H9 (cell line): Measurements from ENCODE around the gene C1orf116. TPM values are rescaled to one million over a fixed set of nuclear protein-coding genes. Genes with fewer than 3 reads are reported as not detected.
A peak's percentile ranks its signal among the peaks of the same experiment; 100 is the strongest.

Source experiments
- DNase-seq: peaks from one replicate; pipeline ENCODE4 v3.0.0-alpha.2; 2017
- H2AFZ ChIP-seq: one replicate; pipeline ENCODE4 v1.6.1; 2013; ENCODE audit warnings: mild to moderate bottlenecking, low read length, control low read depth, moderate library complexity
- H2AK5ac ChIP-seq: 2 replicates; pipeline ENCODE4 v1.6.1; 2013; ENCODE audit warnings: low read length, control low read depth, mixed read lengths; ENCODE audit not compliant: insufficient read length
- H2BK120ac ChIP-seq: one replicate; pipeline ENCODE4 v1.6.1; 2013; ENCODE audit warnings: low read depth, mild to moderate bottlenecking, low read length, control low read depth, inconsistent platforms; ENCODE audit not compliant: poor library complexity, severe bottlenecking
- H2BK12ac ChIP-seq: 2 replicates; pipeline ENCODE4 v1.6.1; 2013; ENCODE audit warnings: low read length, control low read depth, mixed read lengths, low read depth; ENCODE audit not compliant: insufficient read length
- H2BK15ac ChIP-seq: 2 replicates; pipeline ENCODE4 v1.6.1; 2013; ENCODE audit warnings: low read depth, low read length, control low read depth
- H2BK20ac ChIP-seq: one replicate; pipeline ENCODE4 v1.6.1; 2013; ENCODE audit warnings: low read depth, mild to moderate bottlenecking, low read length, control low read depth, inconsistent platforms; ENCODE audit not compliant: poor library complexity, severe bottlenecking
- H2BK5ac ChIP-seq: 2 replicates; pipeline ENCODE4 v1.6.1; 2013; ENCODE audit warnings: low read length, control low read depth, mixed read lengths; ENCODE audit not compliant: insufficient read length
- H3K14ac ChIP-seq: 2 replicates; pipeline ENCODE4 v1.6.1; 2013; ENCODE audit warnings: low read length, control low read depth; ENCODE audit not compliant: insufficient read depth
- H3K18ac ChIP-seq: 2 replicates; pipeline ENCODE4 v1.6.1; 2013; ENCODE audit warnings: low read depth, mild to moderate bottlenecking, mixed read lengths, low read length, control low read depth; ENCODE audit not compliant: insufficient read length
- H3K23ac ChIP-seq: 2 replicates; pipeline ENCODE4 v1.6.1; 2013; ENCODE audit warnings: low read length, control low read depth, mixed read lengths, low read depth; ENCODE audit not compliant: insufficient read length
- H3K23me2 ChIP-seq: 2 replicates; pipeline ENCODE4 v1.6.1; 2013; ENCODE audit warnings: low read depth, mild to moderate bottlenecking, mixed read lengths, low read length, control low read depth; ENCODE audit not compliant: insufficient read length, poor library complexity, severe bottlenecking
- H3K27ac ChIP-seq: 2 replicates; pipeline ENCODE4 v1.5.1; 2013; ENCODE audit warnings: low read length, control low read depth, mixed read lengths, low read depth; ENCODE audit not compliant: insufficient read length
- H3K27me3 ChIP-seq: 2 replicates; pipeline ENCODE4 v1.6.1; 2013; ENCODE audit warnings: low read length, control low read depth, inconsistent platforms; ENCODE audit not compliant: insufficient read depth
- H3K4ac ChIP-seq: 2 replicates; pipeline ENCODE4 v1.6.1; 2013; ENCODE audit warnings: low read depth, mild to moderate bottlenecking, control low read depth, inconsistent platforms, low read length, moderate library complexity
- H3K4me1 ChIP-seq: 2 replicates; pipeline ENCODE4 v1.6.1; 2013; ENCODE audit warnings: low read length, control low read depth, inconsistent platforms; ENCODE audit not compliant: insufficient read depth
- H3K4me2 ChIP-seq: 2 replicates; pipeline ENCODE4 v1.6.1; 2013; ENCODE audit warnings: low read length, control low read depth, mixed read lengths; ENCODE audit not compliant: insufficient read length, insufficient read depth
- H3K56ac ChIP-seq: 2 replicates; pipeline ENCODE4 v1.6.1; 2013; ENCODE audit warnings: low read depth, mild to moderate bottlenecking, mixed read lengths, low read length, control low read depth; ENCODE audit not compliant: insufficient read length
- H3K79me1 ChIP-seq: 2 replicates; pipeline ENCODE4 v1.6.1; 2013; ENCODE audit warnings: low read depth, mild to moderate bottlenecking, moderate library complexity, low read length, control low read depth, inconsistent platforms; ENCODE audit not compliant: insufficient read depth, poor library complexity, severe bottlenecking
- H3K79me2 ChIP-seq: 2 replicates; pipeline ENCODE4 v1.6.1; 2013; ENCODE audit warnings: low read length, control low read depth, inconsistent platforms; ENCODE audit not compliant: insufficient read depth
- H3K9ac ChIP-seq: 2 replicates; pipeline ENCODE4 v1.6.1; 2013; ENCODE audit warnings: low read length, control low read depth, mixed read lengths; ENCODE audit not compliant: insufficient read length; ENCODE audit errors: extremely low read depth
- H3K9me3 ChIP-seq: one replicate; pipeline ENCODE4 v1.6.1; 2013; ENCODE audit warnings: low read depth, low read length, inconsistent platforms; ENCODE audit not compliant: control insufficient read depth
- H3T11ph ChIP-seq: one replicate; pipeline ENCODE4 v1.6.1; 2013; ENCODE audit warnings: mild to moderate bottlenecking, low read length, control low read depth, inconsistent platforms
- H4K20me1 ChIP-seq: one replicate; pipeline ENCODE4 v1.6.1; 2013; ENCODE audit not compliant: control insufficient read depth, insufficient read length, insufficient read depth
- H4K5ac ChIP-seq: 2 replicates; pipeline ENCODE4 v1.6.1; 2013; ENCODE audit warnings: low read depth, mild to moderate bottlenecking, mixed read lengths, low read length, control low read depth; ENCODE audit not compliant: insufficient read length
- H4K8ac ChIP-seq: replicated peaks from 2 replicates; pipeline ENCODE4 v1.6.1; 2013; ENCODE audit warnings: low read length, control low read depth, mixed read lengths, low read depth; ENCODE audit not compliant: insufficient read length
- H4K91ac ChIP-seq: 2 replicates; pipeline ENCODE4 v1.6.1; 2013; ENCODE audit warnings: low read depth, mild to moderate bottlenecking, moderate library complexity, mixed read lengths, low read length, control low read depth; ENCODE audit not compliant: insufficient read length
- H3K27ac Mint-ChIP-seq, 3 experiments: 2 replicates in 2 of 3; 3 replicates in 1 of 3; pipeline ENCODE4 v1.8.0; 2020 to 2021; ENCODE audit warnings: mixed read lengths in 3 of 3, mild to moderate bottlenecking in 1 of 3, moderate library complexity in 1 of 3
- H3K27me3 Mint-ChIP-seq: 2 replicates; pipeline ENCODE4 v1.8.0; 2021; ENCODE audit warnings: low read depth, mild to moderate bottlenecking, moderate library complexity, mixed read lengths
- H3K36me3 Mint-ChIP-seq, 3 experiments: 2 replicates in 2 of 3; 3 replicates in 1 of 3; pipeline ENCODE4 v1.8.0; 2020 to 2021; ENCODE audit warnings: low read depth in 3 of 3, mixed read lengths in 3 of 3; ENCODE audit not compliant: insufficient read depth in 1 of 3
- H3K4me1 Mint-ChIP-seq, 2 experiments: 2 replicates each; pipeline ENCODE4 v1.8.0; 2020; ENCODE audit warnings: mixed read lengths in 2 of 2
- H3K4me3 Mint-ChIP-seq, 2 experiments: 2 replicates in 1 of 2; 3 replicates in 1 of 2; pipeline ENCODE4 v1.8.0; 2020 to 2021; ENCODE audit warnings: mild to moderate bottlenecking in 2 of 2, mixed read lengths in 2 of 2, moderate library complexity in 1 of 2
- H3K9me3 Mint-ChIP-seq, 2 experiments: 2 replicates in 1 of 2; 3 replicates in 1 of 2; pipeline ENCODE4 v1.8.0; 2020; ENCODE audit warnings: mild to moderate bottlenecking in 2 of 2, mixed read lengths in 2 of 2, moderate library complexity in 1 of 2
- WGBS: extraction: QIAGEN DNeasy Blood & Tissue Kit; methylation state at CpG from one replicate; pipeline ENCODE4 v1.1.7; 2013; ENCODE audit warnings: missing lambda C conversion rate, low lambda C conversion rate, mixed read lengths; ENCODE audit not compliant: insufficient read length; ENCODE audit errors: extremely low coverage; 5-methylcytosine and 5-hydroxymethylcytosine counted together
- total RNA-seq: library from RNA; stranded (reverse); gene quantifications from 2 replicates; pipeline ENCODE4 v1.2.1, GENCODE V29; 2021
- TF ChIP-seq, protein P1 (sequence below): fragments of 200-600 bp; sonication (generic); conservative IDR thresholded peaks from 3 replicates; pipeline ENCODE4 v1.8.0; 2021; ENCODE audit warnings: antibody characterized with exemption, mild to moderate bottlenecking

C1orf116 gene
- total RNA-seq, 1 experiment from 2014 or later: 0.48 TPM

DNA sequence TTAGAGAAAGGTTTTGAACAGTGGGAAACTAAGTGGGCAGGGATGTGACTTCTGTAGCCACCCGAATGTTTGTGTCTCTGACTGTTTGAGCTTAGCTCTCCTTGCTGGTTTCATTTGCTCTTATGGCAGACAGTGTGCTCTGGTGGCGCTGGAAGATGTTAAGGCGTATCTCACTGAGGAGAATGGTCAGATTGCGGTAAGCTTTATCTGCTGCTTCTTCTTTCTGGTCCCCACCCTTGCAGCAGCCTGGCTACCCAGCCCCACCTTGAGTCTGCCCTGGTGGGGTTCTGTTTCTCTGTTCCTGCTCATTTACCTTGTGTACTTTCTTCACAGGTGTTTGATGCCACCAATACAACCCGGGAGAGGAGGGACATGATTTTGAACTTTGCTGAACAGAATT lies 30.5 kb upstream of the C1orf116 start:
- Mint-ChIP-seq H3K4me1 (peaks cover 4 to 8% of the 10 kb centered on the region in 2 experiments; a peak in 3 of 4 replicates), H3K27ac (peak overlapping the region in 1 of 3 experiments; percentile 23; a peak in 1 of 7 replicates), H3K36me3 (peaks cover 6 to 51% (median 29%) of the 10 kb centered on the region in 3 experiments), H3K4me3 (no peak overlapping the region), H3K9me3 (no peaks in the 10 kb centered on the region), H3K27me3 (no peaks in the 10 kb centered on the region)
- Histone ChIP-seq H2BK120ac (no peak overlapping the region), H3K18ac (no peak overlapping the region), H3K79me1 (no peaks in the 10 kb centered on the region), H4K8ac (no peak overlapping the region), H3K4ac (no peak overlapping the region), H3K79me2 (no peaks in the 10 kb centered on the region), H3K23me2 (no peaks in the 10 kb centered on the region), H4K20me1 (no peaks in the 10 kb centered on the region), H3K56ac (no peak overlapping the region), H2BK15ac (no peak overlapping the region), H3K9ac (no peak overlapping the region), H4K5ac (no peak overlapping the region), H3K27me3 (no peaks in the 10 kb centered on the region), H2AFZ (no peak overlapping the region), H4K91ac (no peak overlapping the region), H3K23ac (no peak overlapping the region), H2BK12ac (no peak overlapping the region), H2AK5ac (no peak overlapping the region), H3T11ph (no peak overlapping the region), H3K4me2 (no peak overlapping the region), H3K14ac (no peak overlapping the region), H3K9me3 (no peaks in the 10 kb centered on the region), H3K27ac (no peak overlapping the region), H2BK5ac (no peak overlapping the region), H3K4me1 (no peaks in the 10 kb centered on the region), H2BK20ac (no peak overlapping the region)
- no CpG with 5 or more reads among the region's 5 CpGs for WGBS
- TF ChIP-seq, protein P1, sequence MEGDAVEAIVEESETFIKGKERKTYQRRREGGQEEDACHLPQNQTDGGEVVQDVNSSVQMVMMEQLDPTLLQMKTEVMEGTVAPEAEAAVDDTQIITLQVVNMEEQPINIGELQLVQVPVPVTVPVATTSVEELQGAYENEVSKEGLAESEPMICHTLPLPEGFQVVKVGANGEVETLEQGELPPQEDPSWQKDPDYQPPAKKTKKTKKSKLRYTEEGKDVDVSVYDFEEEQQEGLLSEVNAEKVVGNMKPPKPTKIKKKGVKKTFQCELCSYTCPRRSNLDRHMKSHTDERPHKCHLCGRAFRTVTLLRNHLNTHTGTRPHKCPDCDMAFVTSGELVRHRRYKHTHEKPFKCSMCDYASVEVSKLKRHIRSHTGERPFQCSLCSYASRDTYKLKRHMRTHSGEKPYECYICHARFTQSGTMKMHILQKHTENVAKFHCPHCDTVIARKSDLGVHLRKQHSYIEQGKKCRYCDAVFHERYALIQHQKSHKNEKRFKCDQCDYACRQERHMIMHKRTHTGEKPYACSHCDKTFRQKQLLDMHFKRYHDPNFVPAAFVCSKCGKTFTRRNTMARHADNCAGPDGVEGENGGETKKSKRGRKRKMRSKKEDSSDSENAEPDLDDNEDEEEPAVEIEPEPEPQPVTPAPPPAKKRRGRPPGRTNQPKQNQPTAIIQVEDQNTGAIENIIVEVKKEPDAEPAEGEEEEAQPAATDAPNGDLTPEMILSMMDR: no peak
- DNase-seq: no peak
